ENCODE results near the gene TOLLIP. TPM values are rescaled to one million over a fixed set of nuclear protein-coding genes. Genes with fewer than 3 reads are reported as not detected.

The TOLLIP gene
- total and polyA plus RNA-seq, 2 of the 4 experiments (the other 2 are of a cell fraction), result 19.7 to 42.9 TPM

GRCh38 chr11:1283906-1284305, 25.5 kb downstream of the TOLLIP start:
- Histone ChIP-seq H2BK120ac (ENCODE audit: low read depth, low read length) (no peak overlapping the region), H3K36me3 (ENCODE audit: control insufficient read depth, insufficient read depth, low read length) (peaks cover 62% of the 10 kb centered on the region), H4K8ac (ENCODE audit: low read depth in 2 of 2, low read length in 2 of 2) (no peak overlapping the region), H2AK9ac (replicated peaks; ENCODE audit: low read depth, low read length, poor library complexity) (no peak overlapping the region), H3K27me3 (ENCODE audit: control insufficient read depth, insufficient read depth, low read length) (no peaks in the 10 kb centered on the region), H2BK20ac (ENCODE audit: low read depth, low read length) (no peak overlapping the region), H3K79me1 (ENCODE audit: low read depth in 1 of 2, low read length in 2 of 2) (peaks cover 3 to 5% of the 10 kb centered on the region in 2 experiments; a peak in 1 of 4 replicates), H3K4me2 (ENCODE audit: low read depth, low read length) (no peak overlapping the region), H3K56ac (ENCODE audit: extremely low read depth, insufficient read depth, low read length) (no peak overlapping the region), H3K9me1 (ENCODE audit: insufficient read depth, low read length) (no peaks in the 10 kb centered on the region), H3K23ac (ENCODE audit: low read depth, low read length) (no peak overlapping the region), H2BK5ac (ENCODE audit: low read depth, low read length, poor library complexity, severe bottlenecking) (no peak overlapping the region), H3K9ac (ENCODE audit: low read depth, low read length) (no peak overlapping the region), H3K9me3 (ENCODE audit: control insufficient read depth, insufficient read depth, low read length) (no peaks in the 10 kb centered on the region), H3K4me3 (ENCODE audit: insufficient read depth, low read depth, low read length) (no peak overlapping the region), H3K27ac (ENCODE audit: insufficient read depth, low read length) (no peak overlapping the region), H3K4me1 (ENCODE audit: control insufficient read depth, insufficient read depth, low read length) (no peaks in the 10 kb centered on the region), H2AK5ac (ENCODE audit: low read depth, low read length) (no peak overlapping the region), H3K4ac (ENCODE audit: low read depth, low read length) (no peak overlapping the region), H4K91ac (ENCODE audit: insufficient read depth, low read depth, low read length) (no peak overlapping the region), H4K20me1 (ENCODE audit: insufficient read depth, low read length) (0 out of 2 replicates have a peak, but pooled peaks cover 5% of the 10 kb centered on the region), H2AFZ (replicated peaks; ENCODE audit: low read length, poor library complexity) (no peak overlapping the region), H3K18ac (ENCODE audit: low read depth, low read length) (no peak overlapping the region), H3K14ac (replicated peaks; ENCODE audit: low read depth, low read length) (no peak overlapping the region), H2BK15ac (ENCODE audit: low read depth, low read length) (no peak overlapping the region), H4K5ac (ENCODE audit: low read depth, low read length) (no peak overlapping the region)
- in situ Hi-C loops (cut with MboI; ENCODE audit: low sequenced_read_pairs) (no loop called here), dilution Hi-C loops (cut with HindIII; ENCODE audit: low sequenced_read_pairs, unreplicated experiment) (no loop called here), intact Hi-C loops (cut with micrococcal nuclease) (no loop called here)
- ATAC-seq (ENCODE audit: low read depth) (no peak), DNase-seq (no peak)
- CTCF ChIA-PET, result no interaction called here
- 76% methylated on average over 6 of the region's 8 CpGs; no CpG with 5 or more reads in 1 of the 2 experiments for WGBS, 2 experiments (ENCODE audit: extremely low coverage in 2 of 2, insufficient read length in 1 of 2)
- TF ChIP-seq RCOR1 (IDR thresholded peaks at IDR 0.05; ENCODE audit: insufficient replicate concordance, low read length) (no peak), CTCF (conservative IDR thresholded peaks at IDR 0.05; ENCODE audit: low read depth, low read length) (no peak), FOS (IDR thresholded peaks at IDR 0.05; ENCODE audit: low read depth, low read length) (no peak), RAD21 (IDR thresholded peaks at IDR 0.05; ENCODE audit: low read length) (no peak), NFE2L2 (IDR thresholded peaks at IDR 0.05; ENCODE audit: low read depth, low read length) (no peak), RFX5 (IDR thresholded peaks at IDR 0.05; ENCODE audit: low read depth, low read length) (no peak), ELK1 (IDR thresholded peaks at IDR 0.05; ENCODE audit: borderline replicate concordance, low read depth, low read length) (no peak), POLR2A (IDR thresholded peaks at IDR 0.05; ENCODE audit: low read depth, low read length) (no peak), MAZ (IDR thresholded peaks at IDR 0.05; ENCODE audit: borderline replicate concordance, low read depth, low read length) (no peak), SMC3 (IDR thresholded peaks at IDR 0.05; ENCODE audit: low read depth, low read length) (no peak), MXI1 (IDR thresholded peaks at IDR 0.05; ENCODE audit: borderline replicate concordance, low read depth, low read length) (no peak), MAFK (IDR thresholded peaks at IDR 0.05; ENCODE audit: low read depth, low read length) (no peak), BHLHE40 (IDR thresholded peaks at IDR 0.05; ENCODE audit: low read depth, low read length) (no peak)
- no TSS peak for BruUV-seq (replicated peaks)
- POLR2A ChIA-PET (ENCODE audit: unreplicated experiment), result no interaction called here

All from IMR-90 (cell line).